Peyer's patch (tissue), 4 donors: ENCODE data around the gene AGAP1. TPM values are rescaled to one million over a fixed set of nuclear protein-coding genes. Genes with fewer than 3 reads are reported as not detected.

ENCODE experiments used
- DNase-seq, 3 donors: peaks; one replicate each; pipeline ENCODE4 v3.0.0-alpha.2; 2017 to 2019
- H3K27ac ChIP-seq, 4 donors: fragments of 200-600 bp; sonication (generic); one replicate each; pipeline ENCODE4 v1.5.1; 2016 to 2019
- H3K27me3 ChIP-seq, 2 donors: fragments of 200-600 bp; sonication (generic); one replicate each; pipeline ENCODE4 v1.5.1; 2019
- H3K36me3 ChIP-seq, 3 donors: fragments of 200-600 bp; sonication (generic); one replicate each; pipeline ENCODE4 v1.5.1; 2016 to 2019
- H3K4me1 ChIP-seq, 4 donors: fragments of 200-600 bp; sonication (generic); one replicate each; pipeline ENCODE4 v1.5.1; 2016 to 2019
- H3K4me3 ChIP-seq, 4 donors: fragments of 200-600 bp; sonication (generic); 1 replicate in 3 of 4; 2 replicates in 1 of 4; pipeline ENCODE4 v1.5.1; 2016 to 2019; ENCODE audit warnings: mild to moderate bottlenecking in 1 of 4
- H3K9me3 ChIP-seq, 4 donors: fragments of 200-600 bp; sonication (generic); one replicate each; pipeline ENCODE4 v1.5.1; 2016 to 2019; ENCODE audit warnings: mild to moderate bottlenecking in 1 of 4
- POLR2A ChIP-seq, 2 donors: fragments of 450-650 bp; IDR thresholded peaks; one replicate each; pipeline ENCODE4 v1.5.1; 2017; ENCODE audit warnings: antibody characterized with exemption in 2 of 2, mild to moderate bottlenecking in 2 of 2, moderate library complexity in 2 of 2
- total RNA-seq, 4 donors: library from RNA; depleted of rRNA; stranded (reverse); fragments of >200 nt; gene quantifications; one replicate each; pipeline ENCODE4 v1.1.0, GENCODE V29; 2016
- TF ChIP-seq, protein P1 (sequence below), 6 experiments: fragments of 450-650 bp in 4 of 6; fragments of 200-600 bp in 2 of 6; sonication (generic) in 1 of 6; IDR thresholded peaks; one replicate each; pipeline ENCODE4 v1.5.1; 2017 to 2019; ENCODE audit warnings: antibody characterized with exemption in 6 of 6, mild to moderate bottlenecking in 3 of 6, moderate library complexity in 1 of 6

Gene AGAP1
- total RNA-seq, 4 donors from 2014 or later, result 55.7 to 79.1 (median 66.9) TPM

DNA sequence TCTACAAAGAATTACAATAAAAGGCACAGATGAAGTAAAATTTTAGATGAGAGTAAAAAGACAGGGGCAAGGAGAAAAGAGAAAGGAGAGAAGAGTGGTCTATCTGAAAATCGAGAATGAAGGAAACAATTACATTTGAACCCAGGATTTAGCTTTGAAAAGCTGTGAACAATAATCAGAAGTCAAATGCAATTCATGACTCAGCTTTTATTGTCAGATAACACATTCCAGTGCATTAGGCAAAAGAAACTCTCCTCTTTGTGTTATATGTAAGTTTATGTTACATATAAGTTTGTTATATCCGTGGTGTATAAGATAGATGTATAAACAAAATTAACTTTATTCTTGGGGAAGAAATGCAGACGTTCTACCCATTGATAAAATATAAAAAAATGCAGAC is 389.8 kb downstream of the AGAP1 start:
- Histone ChIP-seq H3K27me3 (no peaks in the 10 kb centered on the region), H3K4me1 (no peaks in the 10 kb centered on the region), H3K27ac (no peak overlapping the region), H3K4me3 (no peak overlapping the region), H3K36me3 (peaks cover 0 to 21% (median 0%) of the 10 kb centered on the region in 3 donors), H3K9me3 (no peaks in the 10 kb centered on the region)
- TF ChIP-seq, protein P1, sequence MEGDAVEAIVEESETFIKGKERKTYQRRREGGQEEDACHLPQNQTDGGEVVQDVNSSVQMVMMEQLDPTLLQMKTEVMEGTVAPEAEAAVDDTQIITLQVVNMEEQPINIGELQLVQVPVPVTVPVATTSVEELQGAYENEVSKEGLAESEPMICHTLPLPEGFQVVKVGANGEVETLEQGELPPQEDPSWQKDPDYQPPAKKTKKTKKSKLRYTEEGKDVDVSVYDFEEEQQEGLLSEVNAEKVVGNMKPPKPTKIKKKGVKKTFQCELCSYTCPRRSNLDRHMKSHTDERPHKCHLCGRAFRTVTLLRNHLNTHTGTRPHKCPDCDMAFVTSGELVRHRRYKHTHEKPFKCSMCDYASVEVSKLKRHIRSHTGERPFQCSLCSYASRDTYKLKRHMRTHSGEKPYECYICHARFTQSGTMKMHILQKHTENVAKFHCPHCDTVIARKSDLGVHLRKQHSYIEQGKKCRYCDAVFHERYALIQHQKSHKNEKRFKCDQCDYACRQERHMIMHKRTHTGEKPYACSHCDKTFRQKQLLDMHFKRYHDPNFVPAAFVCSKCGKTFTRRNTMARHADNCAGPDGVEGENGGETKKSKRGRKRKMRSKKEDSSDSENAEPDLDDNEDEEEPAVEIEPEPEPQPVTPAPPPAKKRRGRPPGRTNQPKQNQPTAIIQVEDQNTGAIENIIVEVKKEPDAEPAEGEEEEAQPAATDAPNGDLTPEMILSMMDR (IDR thresholded peaks at IDR 0.05), result no peak
- no peak for TF ChIP-seq POLR2A (IDR thresholded peaks at IDR 0.05)
- no peak for DNase-seq

DNA sequence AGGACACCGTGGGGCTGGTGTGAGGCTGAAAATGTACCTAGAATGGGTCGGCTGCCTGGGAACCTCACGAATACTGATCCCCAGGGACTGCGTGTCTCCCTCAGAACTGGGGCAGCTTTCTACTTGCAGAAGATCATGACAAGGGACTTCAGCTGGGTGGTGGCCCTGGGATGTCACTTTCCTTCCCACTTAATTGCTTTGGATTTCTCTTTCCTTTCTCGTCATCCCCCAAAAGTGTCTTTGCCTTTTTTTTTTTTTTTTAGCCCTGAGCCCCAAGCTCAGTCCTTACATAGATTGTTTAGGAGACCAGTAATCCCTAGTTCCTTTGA is 395.4 kb downstream of the AGAP1 start:
- Histone ChIP-seq H3K36me3 (peaks cover 0 to 35% (median 0%) of the 10 kb centered on the region in 3 donors), H3K27me3 (no peaks in the 10 kb centered on the region), H3K4me1 (no peaks in the 10 kb centered on the region), H3K9me3 (no peaks in the 10 kb centered on the region), H3K27ac (no peak overlapping the region), H3K4me3 (no peak overlapping the region)
- no peak for DNase-seq
- TF ChIP-seq POLR2A (IDR thresholded peaks at IDR 0.05), result no peak
- TF ChIP-seq, protein P1 (IDR thresholded peaks at IDR 0.05), result no peak

DNA sequence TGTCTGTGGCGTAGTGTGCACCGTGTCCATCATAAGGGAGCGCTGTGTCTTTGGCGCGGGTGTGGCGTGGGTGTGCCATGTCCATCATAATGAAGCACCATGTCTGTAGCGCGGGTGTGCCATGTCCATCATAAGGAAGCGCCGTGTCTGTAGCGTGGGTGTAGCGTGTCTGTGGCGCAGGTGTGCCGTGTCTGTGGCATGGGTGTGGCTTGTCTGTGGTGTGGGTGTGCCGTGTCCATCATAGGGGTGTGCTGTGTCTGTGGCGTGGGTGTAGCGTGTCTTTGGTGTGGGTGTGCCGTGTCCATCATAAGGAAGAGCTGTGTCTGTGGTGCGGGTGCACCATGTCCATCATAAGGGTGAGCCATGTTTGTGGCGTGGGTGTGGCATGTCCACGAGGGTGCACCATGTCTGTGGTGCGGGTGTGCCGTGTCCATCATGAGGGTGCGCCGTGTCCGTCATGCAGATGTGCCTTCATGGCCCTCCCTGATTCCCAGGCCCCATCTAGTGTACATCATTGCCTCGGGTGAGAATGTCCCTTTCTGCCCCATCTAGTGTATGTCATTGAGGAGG is 399.4 kb downstream of the AGAP1 start:
- Histone ChIP-seq H3K4me3 (no peak overlapping the region), H3K36me3 (peaks cover 0 to 20% (median 0%) of the 10 kb centered on the region in 3 donors), H3K27ac (no peak overlapping the region), H3K4me1 (no peaks in the 10 kb centered on the region), H3K9me3 (no peaks in the 10 kb centered on the region), H3K27me3 (no peaks in the 10 kb centered on the region)
- TF ChIP-seq, protein P1 (IDR thresholded peaks at IDR 0.05), result no peak
- no peak for TF ChIP-seq POLR2A (IDR thresholded peaks at IDR 0.05)
- DNase-seq, result no peak

DNA sequence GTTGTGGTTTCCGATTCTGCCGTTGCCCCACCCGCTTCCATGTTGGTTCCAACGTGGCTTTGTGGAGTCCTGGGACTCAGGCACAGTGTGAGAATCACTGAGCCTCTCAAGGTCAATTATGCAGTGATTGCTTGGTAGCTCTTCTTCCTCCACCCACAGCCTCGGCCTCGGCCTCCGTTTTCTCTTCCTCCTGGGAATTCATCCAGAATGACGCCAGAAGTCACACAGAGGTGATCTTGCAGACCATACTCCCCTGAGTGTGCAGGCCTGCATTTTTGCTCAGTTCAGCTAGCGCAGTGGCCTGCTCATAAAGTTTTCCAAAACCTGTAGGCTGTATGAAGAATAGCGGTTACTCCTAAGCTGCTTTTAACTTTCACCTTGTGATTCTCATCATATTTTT is 401.0 kb downstream of the AGAP1 start:
- Histone ChIP-seq H3K27ac (no peak overlapping the region), H3K4me1 (no peaks in the 10 kb centered on the region), H3K9me3 (no peaks in the 10 kb centered on the region), H3K27me3 (no peaks in the 10 kb centered on the region), H3K36me3 (peaks cover 0 to 19% (median 0%) of the 10 kb centered on the region in 3 donors), H3K4me3 (no peak overlapping the region)
- DNase-seq, result no peak
- no peak for TF ChIP-seq POLR2A (IDR thresholded peaks at IDR 0.05)
- TF ChIP-seq, protein P1 (IDR thresholded peaks at IDR 0.05), result no peak

DNA sequence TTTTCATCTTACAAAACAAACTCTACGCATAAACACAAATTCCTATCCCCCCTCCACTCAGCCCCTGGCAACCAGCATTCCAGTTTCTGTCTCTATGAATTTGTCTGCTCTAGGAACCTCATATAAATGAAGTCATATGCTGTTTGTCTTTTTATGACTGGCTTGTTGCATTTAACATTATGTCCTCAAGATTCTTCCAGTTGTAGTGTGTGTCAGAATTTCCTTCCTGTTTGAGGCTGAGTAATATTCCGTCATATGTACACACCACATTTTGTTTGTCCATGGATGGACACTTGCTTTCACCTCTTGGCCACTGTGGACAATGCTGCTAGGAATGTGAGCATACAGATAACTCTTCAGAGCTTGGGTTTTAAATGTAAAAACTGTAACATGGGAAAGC is 402.2 kb downstream of the AGAP1 start:
- peaks cover 0 to 19% (median 0%) of the 10 kb centered on the region in 3 donors for H3K36me3 ChIP-seq
- no peak for DNase-seq
- no peaks in the 10 kb centered on the region for H3K27me3 ChIP-seq
- TF ChIP-seq, protein P1 (IDR thresholded peaks at IDR 0.05), result no peak
- no peak for TF ChIP-seq POLR2A (IDR thresholded peaks at IDR 0.05)
- H3K9me3 ChIP-seq, result no peaks in the 10 kb centered on the region
- no peak overlapping the region for H3K27ac ChIP-seq
- no peak overlapping the region for H3K4me3 ChIP-seq
- H3K4me1 ChIP-seq, result no peaks in the 10 kb centered on the region

DNA sequence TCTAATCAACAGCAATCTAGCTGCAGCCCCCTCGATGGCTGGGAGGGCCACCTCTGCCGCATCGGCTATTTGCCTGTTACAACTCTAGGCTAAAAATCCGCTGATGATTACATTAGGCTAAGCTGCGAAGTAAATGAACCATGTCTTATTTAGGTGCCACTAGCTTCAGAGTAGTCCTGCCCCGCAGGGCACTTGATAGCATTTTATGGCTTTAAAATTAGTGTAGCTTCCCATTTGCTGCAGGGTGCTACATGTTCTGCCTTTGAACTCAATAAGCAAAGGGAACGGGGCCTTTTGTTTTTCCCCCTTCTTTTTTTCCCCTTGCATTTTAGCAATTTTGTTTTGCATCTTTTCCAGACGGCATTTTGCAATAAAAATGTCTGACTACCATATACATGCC is 404.1 kb downstream of the AGAP1 start:
- Histone ChIP-seq H3K4me3 (no peak overlapping the region), H3K27me3 (no peaks in the 10 kb centered on the region), H3K27ac (no peak overlapping the region), H3K36me3 (peaks cover 0 to 15% (median 0%) of the 10 kb centered on the region in 3 donors), H3K9me3 (no peaks in the 10 kb centered on the region), H3K4me1 (no peaks in the 10 kb centered on the region)
- TF ChIP-seq, protein P1 (IDR thresholded peaks at IDR 0.05), result no peak
- no peak for TF ChIP-seq POLR2A (IDR thresholded peaks at IDR 0.05)
- no peak for DNase-seq
